HG03460 (cell line): Measurements from ENCODE around the gene PPRC1.
A peak's percentile ranks its signal among the peaks of the same experiment; 100 is the strongest.

Experiments
- ATAC-seq: cut with Tn5 transposase; IDR thresholded peaks from one replicate; pipeline ENCODE4 v1.9.1; 2021; ENCODE audit not compliant: unreplicated experiment

The PPRC1 gene

DNA sequence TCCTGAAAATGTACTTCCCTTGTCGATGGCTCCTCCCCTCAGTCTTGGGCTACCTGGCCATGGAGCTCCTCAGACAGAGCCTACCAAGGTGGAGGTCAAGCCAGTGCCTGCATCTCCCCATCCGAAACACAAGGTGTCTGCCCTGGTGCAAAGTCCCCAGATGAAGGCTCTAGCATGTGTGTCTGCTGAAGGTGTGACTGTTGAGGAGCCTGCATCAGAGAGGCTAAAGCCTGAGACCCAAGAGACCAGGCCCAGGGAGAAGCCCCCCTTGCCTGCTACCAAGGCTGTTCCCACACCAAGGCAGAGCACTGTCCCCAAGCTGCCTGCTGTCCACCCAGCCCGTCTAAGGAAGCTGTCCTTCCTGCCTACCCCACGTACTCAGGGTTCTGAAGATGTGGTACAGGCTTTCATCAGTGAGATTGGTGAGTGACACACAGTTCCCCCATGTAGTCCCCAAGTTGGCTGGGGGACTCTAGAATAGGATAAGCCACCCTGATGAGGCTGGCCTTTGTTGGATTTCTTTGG is 8.8 kb downstream of the PPRC1 start:
- ATAC-seq, result no peak

DNA sequence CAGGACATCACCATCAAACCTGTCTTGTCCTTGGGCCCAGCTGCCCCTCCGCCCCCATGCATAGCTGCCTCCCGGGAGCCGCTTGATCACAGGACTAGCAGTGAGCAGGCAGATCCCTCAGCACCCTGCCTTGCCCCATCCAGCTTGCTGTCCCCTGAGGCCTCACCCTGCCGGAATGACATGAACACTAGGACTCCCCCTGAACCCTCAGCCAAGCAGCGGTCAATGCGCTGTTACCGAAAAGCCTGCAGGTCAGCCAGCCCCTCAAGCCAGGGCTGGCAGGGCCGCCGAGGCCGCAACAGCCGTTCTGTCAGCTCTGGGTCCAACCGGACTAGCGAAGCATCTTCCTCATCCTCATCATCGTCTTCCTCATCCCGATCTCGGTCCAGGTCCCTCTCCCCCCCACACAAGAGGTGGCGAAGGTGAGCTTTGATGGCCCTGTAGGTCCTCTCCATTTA is 14.2 kb downstream of the PPRC1 start:
- ATAC-seq, result no peak

- no peak for ATAC-seq
These were observed 14.7 kb downstream of the PPRC1 start for GRCh38 chr10:102147561-102147960.

DNA sequence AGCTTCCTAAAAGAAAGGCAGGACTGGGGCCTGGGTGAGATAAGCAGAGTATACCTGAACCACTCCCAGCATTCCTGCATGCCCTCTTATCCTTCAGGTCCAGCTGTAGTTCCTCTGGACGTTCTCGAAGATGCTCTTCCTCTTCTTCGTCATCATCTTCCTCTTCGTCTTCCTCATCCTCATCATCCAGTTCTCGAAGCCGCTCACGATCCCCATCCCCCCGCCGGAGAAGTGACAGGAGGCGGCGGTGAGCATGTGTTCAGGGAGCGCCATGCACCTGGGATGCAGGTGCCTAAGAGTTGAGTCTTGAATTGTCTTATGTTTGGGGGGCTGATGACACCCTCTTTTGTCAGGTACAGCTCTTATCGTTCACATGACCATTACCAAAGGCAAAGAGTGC is 15.4 kb downstream of the PPRC1 start:
- no peak for ATAC-seq

DNA sequence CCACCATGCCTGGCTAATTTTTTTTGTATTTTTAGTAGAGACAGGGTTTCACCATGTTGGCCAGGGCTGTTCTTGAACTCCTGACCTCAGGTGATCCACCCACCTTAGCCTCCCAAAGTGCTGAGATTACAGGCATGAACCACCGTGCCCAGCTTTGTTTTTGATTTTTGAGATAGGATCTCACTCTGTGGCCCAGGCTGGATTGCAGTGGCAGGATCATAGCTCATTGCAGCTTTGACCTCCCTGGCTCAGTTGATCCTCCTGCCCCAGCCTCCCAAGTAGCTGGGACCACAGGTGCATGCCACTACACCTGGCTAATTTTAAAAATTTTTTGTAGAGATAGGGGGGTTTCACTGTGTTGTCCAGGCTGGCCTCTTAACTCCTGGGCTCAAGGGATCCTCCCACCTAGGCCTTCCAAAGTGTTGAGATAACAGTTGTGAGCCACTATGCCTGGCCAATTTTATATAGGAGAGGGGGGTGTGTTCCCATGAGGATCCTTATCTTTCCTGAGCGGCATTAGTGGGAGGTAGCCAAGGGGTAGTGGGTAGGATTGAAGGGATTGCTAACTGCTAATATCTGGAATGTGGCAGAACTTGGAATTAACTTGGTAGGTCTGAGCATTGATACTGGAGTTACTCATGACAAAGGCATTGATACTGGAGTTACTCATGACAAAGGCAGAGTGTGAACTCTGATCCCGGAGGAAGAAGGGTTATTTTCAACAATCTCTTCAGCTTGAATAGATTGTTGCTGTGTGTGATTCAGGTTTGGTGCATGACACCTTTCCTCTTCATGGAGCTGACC is 18.3 kb downstream of the PPRC1 start:
- ATAC-seq, result no peak

GRCh38 chr10:102151774-102152544 is 19.1 kb downstream of the PPRC1 start, which contains the start of gene NOLC1:
TSS of gene NOLC1 (plus strand) at chr10:102152389. CDS start at chr10:102152411, 22 bp downstream.
- peak; percentile 95 for ATAC-seq

GRCh38 chr10:102152545-102152890 is 19.7 kb downstream of the PPRC1 start:
- ATAC-seq, result peak; percentile 14

DNA sequence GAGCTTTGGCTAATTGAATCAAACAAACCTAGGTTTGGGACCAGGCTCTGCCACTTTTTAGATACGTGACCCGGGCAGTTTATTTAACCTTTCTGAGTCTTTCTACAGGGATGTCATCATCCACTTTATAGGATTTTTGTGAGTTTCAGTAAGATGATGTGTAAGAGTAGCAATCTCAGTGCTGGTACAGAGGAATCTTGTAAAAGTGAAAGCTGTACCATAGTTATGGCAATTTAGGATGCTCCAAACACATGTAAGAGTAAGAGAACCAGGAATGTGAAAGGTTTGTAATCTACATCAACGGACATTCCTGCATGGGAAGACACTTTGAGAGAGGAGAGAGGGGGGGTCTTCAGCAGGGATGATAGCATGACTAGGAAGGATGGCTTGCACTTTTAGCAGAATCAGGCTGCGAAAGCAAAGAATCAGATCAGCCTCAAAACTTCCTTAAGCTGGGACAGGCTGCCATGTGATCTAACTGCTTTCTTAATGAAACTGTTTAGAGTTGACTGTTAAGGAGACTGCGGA is 20.3 kb downstream of the PPRC1 start:
- ATAC-seq, result no peak

- no peak for ATAC-seq
These were observed 21.8 kb downstream of the PPRC1 start for GRCh38 chr10:102154466-102155116.

- ATAC-seq, result no peak
These were observed 24.4 kb downstream of the PPRC1 start for GRCh38 chr10:102157224-102157623.

DNA sequence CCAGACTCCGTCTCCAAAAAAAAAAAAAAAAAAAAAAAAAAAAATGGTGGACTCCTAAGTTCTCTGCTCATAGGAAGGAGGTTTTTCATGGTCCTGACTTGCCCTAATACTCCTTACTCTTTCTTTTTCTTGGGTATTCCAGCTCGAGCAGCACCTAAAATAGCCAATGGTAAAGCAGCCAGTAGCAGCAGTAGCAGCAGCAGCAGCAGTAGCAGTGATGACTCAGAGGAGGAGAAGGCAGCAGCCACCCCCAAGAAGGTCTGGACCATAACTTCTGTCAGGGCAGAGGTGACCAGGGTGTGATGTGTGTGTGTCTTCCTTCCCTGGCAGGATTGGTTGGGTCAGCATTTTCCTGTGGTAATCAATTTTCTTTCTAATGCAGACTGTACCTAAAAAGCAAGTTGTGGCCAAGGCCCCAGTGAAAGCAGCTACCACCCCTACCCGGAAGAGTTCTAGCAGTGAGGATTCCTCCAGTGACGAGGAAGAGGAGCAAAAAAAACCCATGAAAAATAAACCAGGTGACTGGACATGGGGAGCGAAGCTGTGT is 26.3 kb downstream of the PPRC1 start:
- ATAC-seq, result no peak

- ATAC-seq, result no peak
These were observed 27.0 kb downstream of the PPRC1 start for GRCh38 chr10:102159831-102160230.

DNA sequence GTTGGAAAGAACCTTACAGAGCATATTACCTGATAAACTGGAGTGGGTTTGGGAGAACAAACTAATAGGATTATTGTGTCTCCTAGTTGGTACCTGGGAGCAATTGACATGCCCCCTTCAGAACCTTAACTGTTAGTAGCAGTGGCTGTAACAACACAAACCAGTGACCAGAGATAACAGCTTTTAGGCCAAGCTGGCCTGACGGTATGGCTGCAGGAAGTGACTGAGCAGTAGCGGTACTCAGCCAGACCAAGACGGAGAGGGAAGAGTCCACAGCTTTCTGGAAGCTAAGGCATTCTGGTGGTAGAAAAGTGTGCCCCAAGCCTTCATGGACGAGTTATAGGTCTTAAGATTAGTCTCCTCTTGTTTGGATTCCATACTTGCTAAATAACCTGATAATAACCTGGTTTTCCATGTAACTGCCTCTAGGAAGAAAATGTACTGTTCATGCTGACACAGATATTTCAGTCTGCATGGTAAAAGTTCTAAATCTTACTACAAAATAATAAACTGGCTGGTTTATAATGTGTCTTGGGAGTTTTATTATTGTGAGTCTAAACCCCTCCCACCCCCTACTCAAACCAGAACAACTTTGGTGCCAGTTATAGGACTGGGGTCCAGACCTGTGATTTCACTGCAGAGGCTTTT is 30.6 kb downstream of the PPRC1 start:
- no peak for ATAC-seq

DNA sequence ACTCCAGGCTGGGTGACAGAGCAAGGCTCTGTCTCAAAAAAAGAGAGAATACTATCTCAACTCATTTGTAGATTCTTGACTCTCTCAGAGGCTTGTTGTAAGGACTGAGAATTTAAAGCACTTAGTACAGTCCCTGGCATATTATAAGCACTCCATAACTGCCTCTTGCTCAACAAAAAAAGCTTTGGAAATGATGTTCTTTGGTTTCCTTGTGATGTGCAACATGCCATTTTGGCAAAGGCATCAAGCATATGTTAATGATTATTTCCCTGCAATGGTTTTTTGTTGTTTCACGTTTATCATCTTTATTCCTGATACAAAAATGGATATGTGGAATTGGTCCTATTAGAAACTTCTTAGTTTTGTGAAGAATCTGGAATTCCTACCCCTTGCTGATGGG is 35.0 kb downstream of the PPRC1 start:
- ATAC-seq, result no peak

DNA sequence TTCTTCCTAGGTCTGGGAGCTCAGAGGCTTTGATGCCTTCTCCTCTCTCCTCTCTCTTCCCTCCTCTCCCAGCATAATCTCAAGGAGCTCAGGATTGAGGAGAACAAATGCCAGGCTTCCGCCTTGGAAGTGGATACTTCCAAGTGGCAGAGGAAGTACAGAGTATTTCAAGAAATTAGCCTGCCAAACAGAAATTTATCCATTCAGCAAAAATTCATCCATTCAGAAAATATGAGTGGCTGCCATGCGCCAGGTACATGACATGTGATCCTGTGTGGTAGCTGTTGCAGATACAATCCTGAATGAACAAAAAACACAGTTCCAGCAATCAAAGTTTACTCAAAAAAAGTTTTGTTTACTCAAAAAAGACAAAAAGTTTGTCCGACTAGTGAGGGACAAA is 37.8 kb downstream of the PPRC1 start:
- ATAC-seq, result no peak

DNA sequence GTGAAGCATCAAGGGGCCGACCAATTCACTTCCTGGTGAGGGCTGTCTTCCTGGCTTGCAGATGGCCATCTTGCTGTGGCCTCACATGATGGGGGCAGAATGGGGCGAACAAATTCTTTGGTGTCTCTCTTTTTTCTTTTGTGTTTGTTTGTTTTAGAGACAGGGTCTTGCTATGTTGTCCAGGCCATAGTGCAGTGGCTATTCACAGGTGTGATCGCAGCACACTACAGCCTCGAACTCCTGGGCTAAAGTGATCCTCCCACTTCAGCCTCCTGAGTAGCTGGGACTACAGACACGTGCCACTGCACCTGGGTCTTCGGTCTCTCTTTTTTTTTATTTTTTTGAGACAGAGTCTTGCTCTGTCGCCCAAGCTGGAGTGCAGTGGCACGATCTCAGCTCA is 39.4 kb downstream of the PPRC1 start:
- no peak for ATAC-seq

GRCh38 chr10:102175415-102175814 is 42.6 kb downstream of the PPRC1 start:
- no peak for ATAC-seq

DNA sequence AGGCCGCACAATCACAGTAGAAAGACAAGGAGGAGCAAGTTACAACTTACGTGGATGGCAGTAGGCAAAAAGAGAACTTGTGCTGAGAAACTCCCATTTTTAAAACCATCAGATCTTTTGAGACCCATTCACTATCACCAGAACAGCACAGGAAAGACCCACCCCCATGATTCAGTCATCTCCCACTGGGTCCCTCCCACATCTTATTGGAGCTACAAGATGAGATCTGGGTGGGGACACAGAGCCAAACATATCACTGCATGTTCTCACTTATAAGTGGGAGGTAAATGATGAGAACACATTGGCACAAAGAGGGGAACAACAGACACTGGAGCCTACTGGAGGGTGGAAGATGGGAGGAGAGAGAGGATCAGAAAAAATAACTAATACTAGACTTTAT is 51.8 kb downstream of the PPRC1 start:
- ATAC-seq, result no peak

- ATAC-seq, result no peak
These were observed 52.4 kb downstream of the PPRC1 start for GRCh38 chr10:102185272-102185671.

DNA sequence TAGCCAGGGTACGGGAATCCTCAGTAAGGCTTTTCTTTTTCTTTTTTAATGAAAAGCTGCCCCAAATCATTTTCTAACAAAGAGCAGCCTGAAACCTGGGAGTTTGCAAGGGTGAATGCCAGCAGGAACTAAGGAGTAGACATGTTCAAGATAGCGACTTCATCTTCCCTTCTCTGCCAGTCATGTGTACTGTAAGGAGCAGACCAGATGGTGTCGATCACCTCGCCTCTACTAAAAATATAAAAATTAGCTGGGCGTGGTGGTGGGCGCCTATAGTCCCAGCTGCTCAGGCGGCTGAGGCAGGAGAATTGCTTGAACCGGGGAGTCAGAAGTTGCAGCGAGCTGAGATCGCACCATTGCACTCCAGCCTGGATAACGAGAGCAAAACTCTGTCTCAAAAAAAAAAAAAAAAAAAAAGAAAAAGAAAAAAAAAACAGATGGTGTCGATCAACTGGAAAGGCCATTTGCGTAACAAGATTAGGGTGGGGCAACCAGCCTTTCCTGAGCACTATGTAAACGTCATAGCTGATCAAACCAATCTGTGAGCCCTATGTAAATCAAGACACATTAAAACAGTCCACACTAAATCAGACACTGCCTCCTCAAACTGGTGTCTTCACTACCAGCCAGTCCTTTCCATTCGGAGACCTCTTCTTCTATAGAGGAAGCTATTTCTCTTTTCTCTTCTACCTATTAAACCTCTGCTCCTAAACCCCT is 53.1 kb downstream of the PPRC1 start:
- ATAC-seq, result no peak
